Measurements from ENCODE around the gene SAMM50.

GRCh38 chr22:44019846-44020245, 64.6 kb downstream of the SAMM50 start:
- TF ChIP-seq CTCF (IDR thresholded peaks at IDR 0.05) = no peak
- TF ChIP-seq ZFX (IDR thresholded peaks at IDR 0.05; ENCODE audit: borderline replicate concordance) = no peak

All from 22Rv1 (cell line).